ENCODE measurements around the gene CCDC27. TPM values are rescaled to one million over a fixed set of nuclear protein-coding genes. Genes with fewer than 3 reads are reported as not detected.

Gene CCDC27
- total and polyA plus RNA-seq, 2 of the 8 experiments (the other 6 are each of a cell fraction or from before 2014, with no cell fraction given): 0.15 TPM; not detected in 1

DNA sequence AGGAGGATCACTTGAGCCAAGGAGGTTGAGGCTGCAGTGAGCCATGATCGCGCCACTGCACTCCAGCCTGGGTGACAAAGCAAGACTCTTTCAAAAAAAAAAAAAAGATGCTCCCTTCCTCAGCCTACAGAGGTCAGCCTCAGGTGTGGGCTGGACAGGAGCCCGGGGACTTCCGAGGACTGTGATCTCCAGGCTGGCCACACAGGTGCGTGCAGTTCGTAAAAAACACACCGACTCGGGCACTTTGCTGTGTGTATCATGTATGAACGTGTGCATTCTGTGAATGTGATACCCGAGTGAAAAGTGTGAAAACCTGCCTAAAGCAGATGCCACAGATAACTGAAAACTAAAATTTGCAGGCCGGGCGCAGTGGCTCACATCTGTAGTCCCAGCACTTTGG lies 8.4 kb upstream of the CCDC27 start (continued):
- TF ChIP-seq SP4 (IDR thresholded peaks at IDR 0.05; ENCODE audit: low read length): no peak
- TF ChIP-seq SIN3A (conservative IDR thresholded peaks at IDR 0.05 in 1 of 2, IDR thresholded peaks at IDR 0.05 in 1 of 2; ENCODE audit: low read depth in 1 of 2, low read length in 2 of 2): no peak

Data from H1 (cell line).